ENCODE results near the gene GRPEL2.

- TF ChIP-seq POLR2A (IDR thresholded peaks at IDR 0.05), result no peak
- peak; percentile 61 to 82 (median 70) for TF ChIP-seq CTCF (IDR thresholded peaks at IDR 0.05)
- peak in 1 of 4 donors; percentile 41 for TF ChIP-seq POLR2AphosphoS5 (IDR thresholded peaks at IDR 0.05)
- TF ChIP-seq EP300 (IDR thresholded peaks at IDR 0.05), result no peak
Measured at GRCh38 chr5:149367249-149367971, 22.1 kb downstream of the GRPEL2 start.

Measured in sigmoid colon (tissue), 4 donors.